Type B pancreatic cell (in vitro differentiated cells): ENCODE measurements around the gene PPFIBP1. TPM values are rescaled to one million over a fixed set of nuclear protein-coding genes. Genes with fewer than 3 reads are reported as not detected.

Experiments used
- DNase-seq: peaks from one replicate; pipeline ENCODE4 v3.0.0; 2021; ENCODE audit warnings: mixed read lengths; ENCODE audit not compliant: unreplicated experiment; ENCODE audit errors: extremely low spot score
- H3K27ac Mint-ChIP-seq: 2 replicates; pipeline ENCODE4 v1.8.0; 2021; ENCODE audit warnings: mild to moderate bottlenecking, mixed read lengths
- H3K27me3 Mint-ChIP-seq: 2 replicates; pipeline ENCODE4 v1.8.0; 2021; ENCODE audit warnings: mixed read lengths
- H3K36me3 Mint-ChIP-seq: 2 replicates; pipeline ENCODE4 v1.8.0; 2021; ENCODE audit warnings: mixed read lengths
- H3K4me1 Mint-ChIP-seq: one replicate; pipeline ENCODE4 v1.8.0; 2021; ENCODE audit warnings: mixed read lengths; ENCODE audit not compliant: unreplicated experiment
- H3K4me3 Mint-ChIP-seq: 2 replicates; pipeline ENCODE4 v1.8.0; 2021; ENCODE audit warnings: mild to moderate bottlenecking, mixed read lengths
- H3K9me3 Mint-ChIP-seq: 2 replicates; pipeline ENCODE4 v1.8.0; 2021; ENCODE audit warnings: mixed read lengths
- total RNA-seq: library from RNA; stranded (reverse); gene quantifications from 2 replicates; pipeline ENCODE4 v1.2.1, GENCODE V29; 2021; ENCODE audit warnings: low replicate concordance
- TF ChIP-seq, protein P1 (sequence below): fragments of 200-600 bp; sonication (generic); conservative IDR thresholded peaks from 2 replicates; pipeline ENCODE4 v1.5.0; 2021; ENCODE audit warnings: antibody characterized with exemption, mild to moderate bottlenecking

The PPFIBP1 gene
- total RNA-seq, 1 donor from 2014 or later = 68.3 TPM

- H3K27me3 Mint-ChIP-seq = no peaks in the 10 kb centered on the region
- H3K9me3 Mint-ChIP-seq = peaks cover 5% of the 10 kb centered on the region
- DNase-seq = no peak
- TF ChIP-seq, protein P1, sequence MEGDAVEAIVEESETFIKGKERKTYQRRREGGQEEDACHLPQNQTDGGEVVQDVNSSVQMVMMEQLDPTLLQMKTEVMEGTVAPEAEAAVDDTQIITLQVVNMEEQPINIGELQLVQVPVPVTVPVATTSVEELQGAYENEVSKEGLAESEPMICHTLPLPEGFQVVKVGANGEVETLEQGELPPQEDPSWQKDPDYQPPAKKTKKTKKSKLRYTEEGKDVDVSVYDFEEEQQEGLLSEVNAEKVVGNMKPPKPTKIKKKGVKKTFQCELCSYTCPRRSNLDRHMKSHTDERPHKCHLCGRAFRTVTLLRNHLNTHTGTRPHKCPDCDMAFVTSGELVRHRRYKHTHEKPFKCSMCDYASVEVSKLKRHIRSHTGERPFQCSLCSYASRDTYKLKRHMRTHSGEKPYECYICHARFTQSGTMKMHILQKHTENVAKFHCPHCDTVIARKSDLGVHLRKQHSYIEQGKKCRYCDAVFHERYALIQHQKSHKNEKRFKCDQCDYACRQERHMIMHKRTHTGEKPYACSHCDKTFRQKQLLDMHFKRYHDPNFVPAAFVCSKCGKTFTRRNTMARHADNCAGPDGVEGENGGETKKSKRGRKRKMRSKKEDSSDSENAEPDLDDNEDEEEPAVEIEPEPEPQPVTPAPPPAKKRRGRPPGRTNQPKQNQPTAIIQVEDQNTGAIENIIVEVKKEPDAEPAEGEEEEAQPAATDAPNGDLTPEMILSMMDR = no peak
- H3K27ac Mint-ChIP-seq = peak overlapping the region; percentile 32
- peaks cover 33% of the 10 kb centered on the region for H3K36me3 Mint-ChIP-seq
- no peak overlapping the region for H3K4me3 Mint-ChIP-seq
- H3K4me1 Mint-ChIP-seq = peaks cover 9% of the 10 kb centered on the region
Measured at GRCh38 chr12:27614866-27615265, 90.9 kb downstream of the PPFIBP1 start.

GRCh38 chr12:27615331-27615891 lies 91.4 kb downstream of the PPFIBP1 start:
- peaks cover 32% of the 10 kb centered on the region for H3K36me3 Mint-ChIP-seq
- peaks cover 7% of the 10 kb centered on the region for H3K4me1 Mint-ChIP-seq
- peak overlapping the region; percentile 40 for H3K4me3 Mint-ChIP-seq
- TF ChIP-seq, protein P1 = no peak
- H3K9me3 Mint-ChIP-seq = peaks cover 5% of the 10 kb centered on the region
- H3K27me3 Mint-ChIP-seq = no peaks in the 10 kb centered on the region
- no peak for DNase-seq
- H3K27ac Mint-ChIP-seq = peak overlapping the region; percentile 32

- H3K9me3 Mint-ChIP-seq = peaks cover 5% of the 10 kb centered on the region
- H3K36me3 Mint-ChIP-seq = peaks cover 28% of the 10 kb centered on the region
- no peaks in the 10 kb centered on the region for H3K27me3 Mint-ChIP-seq
- TF ChIP-seq, protein P1 = no peak
- no peak overlapping the region for H3K4me3 Mint-ChIP-seq
- DNase-seq = no peak
- no peaks in the 10 kb centered on the region for H3K4me1 Mint-ChIP-seq
- peak overlapping the region; percentile 44 for H3K27ac Mint-ChIP-seq
Measured at GRCh38 chr12:27616356-27617142, 92.5 kb downstream of the PPFIBP1 start.

DNA sequence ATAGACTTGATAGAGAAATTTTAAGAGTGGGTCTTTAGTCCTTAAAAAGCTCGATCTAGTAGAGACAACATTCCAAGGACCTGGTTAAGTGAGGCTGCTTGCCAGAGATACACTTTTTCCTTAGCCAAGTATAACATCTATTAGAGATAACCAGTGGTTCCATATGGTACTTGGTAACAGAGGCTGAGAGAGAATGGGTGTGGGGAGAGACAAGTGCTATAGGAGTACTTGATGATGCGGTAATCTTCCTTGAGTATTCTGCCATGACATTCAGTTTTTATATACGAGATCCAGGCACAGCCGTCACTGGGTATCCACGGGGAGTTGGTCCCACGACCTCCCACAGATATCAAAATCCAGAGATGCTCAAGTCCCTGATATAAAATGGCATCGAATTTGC lies 94.8 kb downstream of the PPFIBP1 start:
- H3K4me3 Mint-ChIP-seq = no peak overlapping the region
- peaks cover 5% of the 10 kb centered on the region for H3K9me3 Mint-ChIP-seq
- no peak for DNase-seq
- H3K27ac Mint-ChIP-seq = peak overlapping the region; percentile 44
- H3K4me1 Mint-ChIP-seq = peaks cover 3% of the 10 kb centered on the region
- H3K36me3 Mint-ChIP-seq = peaks cover 25% of the 10 kb centered on the region
- H3K27me3 Mint-ChIP-seq = no peaks in the 10 kb centered on the region
- TF ChIP-seq, protein P1 = no peak

GRCh38 chr12:27619308-27619707 lies 95.3 kb downstream of the PPFIBP1 start:
- TF ChIP-seq, protein P1 = no peak
- Mint-ChIP-seq H3K27ac (peak overlapping the region; percentile 44), H3K36me3 (peaks cover 23% of the 10 kb centered on the region), H3K9me3 (peaks cover 5% of the 10 kb centered on the region), H3K4me3 (no peak overlapping the region), H3K27me3 (no peaks in the 10 kb centered on the region), H3K4me1 (peaks cover 5% of the 10 kb centered on the region)
- DNase-seq = no peak
